ENCODE results near the gene SLC8A1.

- no peak for TF ChIP-seq CTCF (IDR thresholded peaks at IDR 0.05)
- TF ChIP-seq POLR2A (IDR thresholded peaks at IDR 0.05), result no peak
These were observed 211.8 kb downstream of the SLC8A1 start for GRCh38 chr2:40240070-40240469.
